ENCODE data around the gene NBL1. TPM values are rescaled to one million over a fixed set of nuclear protein-coding genes. Genes with fewer than 3 reads are reported as not detected.

NBL1 gene
- total and polyA plus RNA-seq, 9 of the 15 experiments (the other 6 are each of a cell fraction or from before 2014, with no cell fraction given) = 0.10 to 3.7 (median 1.8) TPM; not detected in 1

DNA sequence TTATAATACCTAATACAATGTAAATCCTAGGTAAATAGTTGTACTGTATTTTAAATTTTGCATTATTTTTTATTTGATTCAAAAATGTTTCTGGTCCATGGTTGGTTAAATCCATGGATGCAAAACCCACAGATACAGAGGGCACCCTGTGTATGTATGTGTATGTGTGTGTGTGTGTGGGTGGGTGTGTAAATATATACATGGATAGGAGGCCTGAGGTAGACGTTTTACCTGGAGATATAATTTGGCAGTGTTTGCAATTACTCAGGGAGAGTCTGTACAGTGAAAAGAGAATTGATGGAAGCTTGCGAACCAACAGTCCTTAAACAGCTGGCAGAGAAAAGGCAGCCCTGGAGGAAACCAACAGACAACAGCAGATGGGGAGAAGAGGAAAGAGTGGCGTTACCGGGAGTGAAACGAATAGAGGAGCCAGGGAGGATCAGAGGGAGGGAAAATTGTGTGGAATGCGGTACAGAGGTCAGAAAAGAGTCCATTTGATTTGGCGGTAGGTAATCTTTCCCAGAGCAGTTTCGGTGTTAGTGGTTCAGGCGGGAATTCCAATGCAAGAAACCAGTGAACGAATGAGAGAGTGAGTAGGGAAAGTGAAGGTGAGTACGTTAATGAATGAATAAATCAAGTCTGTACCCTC lies 47.9 kb upstream of the NBL1 start (continued):
- TF ChIP-seq, protein P1, sequence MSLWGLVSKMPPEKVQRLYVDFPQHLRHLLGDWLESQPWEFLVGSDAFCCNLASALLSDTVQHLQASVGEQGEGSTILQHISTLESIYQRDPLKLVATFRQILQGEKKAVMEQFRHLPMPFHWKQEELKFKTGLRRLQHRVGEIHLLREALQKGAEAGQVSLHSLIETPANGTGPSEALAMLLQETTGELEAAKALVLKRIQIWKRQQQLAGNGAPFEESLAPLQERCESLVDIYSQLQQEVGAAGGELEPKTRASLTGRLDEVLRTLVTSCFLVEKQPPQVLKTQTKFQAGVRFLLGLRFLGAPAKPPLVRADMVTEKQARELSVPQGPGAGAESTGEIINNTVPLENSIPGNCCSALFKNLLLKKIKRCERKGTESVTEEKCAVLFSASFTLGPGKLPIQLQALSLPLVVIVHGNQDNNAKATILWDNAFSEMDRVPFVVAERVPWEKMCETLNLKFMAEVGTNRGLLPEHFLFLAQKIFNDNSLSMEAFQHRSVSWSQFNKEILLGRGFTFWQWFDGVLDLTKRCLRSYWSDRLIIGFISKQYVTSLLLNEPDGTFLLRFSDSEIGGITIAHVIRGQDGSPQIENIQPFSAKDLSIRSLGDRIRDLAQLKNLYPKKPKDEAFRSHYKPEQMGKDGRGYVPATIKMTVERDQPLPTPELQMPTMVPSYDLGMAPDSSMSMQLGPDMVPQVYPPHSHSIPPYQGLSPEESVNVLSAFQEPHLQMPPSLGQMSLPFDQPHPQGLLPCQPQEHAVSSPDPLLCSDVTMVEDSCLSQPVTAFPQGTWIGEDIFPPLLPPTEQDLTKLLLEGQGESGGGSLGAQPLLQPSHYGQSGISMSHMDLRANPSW (CRISPR knock-in tag; IDR thresholded peaks at IDR 0.05) = no peak
- TF ChIP-seq HMG20B (CRISPR knock-in tag; IDR thresholded peaks at IDR 0.05) (no peak), NBN (IDR thresholded peaks at IDR 0.05; ENCODE audit: low read depth) (peak; percentile 89; the same call in 1 of the 2 replicates), ZNF143 (CRISPR knock-in tag; IDR thresholded peaks at IDR 0.05) (no peak), CBX1 (IDR thresholded peaks at IDR 0.05; ENCODE audit: low read depth) (no peak), RBM15 (IDR thresholded peaks at IDR 0.05; ENCODE audit: insufficient read depth, low read length) (no peak), NR1H2 (CRISPR knock-in tag; IDR thresholded peaks at IDR 0.05) (0 out of 2 replicates have a peak, but pooled peaks have one; percentile 3), YBX1 (IDR thresholded peaks at IDR 0.05) (no peak), ZNF24 (IDR thresholded peaks at IDR 0.05) (peak; percentile 84), ZNF311 (CRISPR knock-in tag; IDR thresholded peaks at IDR 0.05) (no peak), KAT8 (IDR thresholded peaks at IDR 0.05; ENCODE audit: low read depth) (no peak), BRD4 (IDR thresholded peaks at IDR 0.05) (no peak; the same call in 1 of the 2 replicates), SMAD1 (IDR thresholded peaks at IDR 0.05; ENCODE audit: low read depth, low read length, partially characterized antibody) (no peak), PURB (CRISPR knock-in tag; IDR thresholded peaks at IDR 0.05; ENCODE audit: low read depth) (no peak), ZNF124 (CRISPR knock-in tag; IDR thresholded peaks at IDR 0.05) (no peak), HNRNPLL (IDR thresholded peaks at IDR 0.05; ENCODE audit: low read depth, low read length, poor library complexity, severe bottlenecking) (no peak), DPF2 (IDR thresholded peaks at IDR 0.05) (peak; percentile 59), PTBP1 (IDR thresholded peaks at IDR 0.05; ENCODE audit: low read depth, low read length) (no peak), FUS (optimal IDR thresholded peaks at IDR 0.05; ENCODE audit: low read depth, low read length) (no peak), PCBP2 (IDR thresholded peaks at IDR 0.05; ENCODE audit: low read depth, low read length, poor library complexity, severe bottlenecking) (no peak), EHMT2 (IDR thresholded peaks at IDR 0.05) (peak; percentile 67; the same call in 1 of the 2 replicates), SMARCA5 (IDR thresholded peaks at IDR 0.05) (no peak)
- TF ChIP-seq, protein P2, sequence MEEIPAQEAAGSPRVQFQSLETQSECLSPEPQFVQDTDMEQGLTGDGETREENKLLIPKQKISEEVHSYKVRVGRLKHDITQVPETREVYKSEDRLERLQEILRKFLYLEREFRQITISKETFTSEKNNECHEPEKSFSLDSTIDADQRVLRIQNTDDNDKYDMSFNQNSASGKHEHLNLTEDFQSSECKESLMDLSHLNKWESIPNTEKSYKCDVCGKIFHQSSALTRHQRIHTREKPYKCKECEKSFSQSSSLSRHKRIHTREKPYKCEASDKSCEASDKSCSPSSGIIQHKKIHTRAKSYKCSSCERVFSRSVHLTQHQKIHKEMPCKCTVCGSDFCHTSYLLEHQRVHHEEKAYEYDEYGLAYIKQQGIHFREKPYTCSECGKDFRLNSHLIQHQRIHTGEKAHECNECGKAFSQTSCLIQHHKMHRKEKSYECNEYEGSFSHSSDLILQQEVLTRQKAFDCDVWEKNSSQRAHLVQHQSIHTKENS (CRISPR knock-in tag; IDR thresholded peaks at IDR 0.05) = no peak
- TF ChIP-seq, protein P3, sequence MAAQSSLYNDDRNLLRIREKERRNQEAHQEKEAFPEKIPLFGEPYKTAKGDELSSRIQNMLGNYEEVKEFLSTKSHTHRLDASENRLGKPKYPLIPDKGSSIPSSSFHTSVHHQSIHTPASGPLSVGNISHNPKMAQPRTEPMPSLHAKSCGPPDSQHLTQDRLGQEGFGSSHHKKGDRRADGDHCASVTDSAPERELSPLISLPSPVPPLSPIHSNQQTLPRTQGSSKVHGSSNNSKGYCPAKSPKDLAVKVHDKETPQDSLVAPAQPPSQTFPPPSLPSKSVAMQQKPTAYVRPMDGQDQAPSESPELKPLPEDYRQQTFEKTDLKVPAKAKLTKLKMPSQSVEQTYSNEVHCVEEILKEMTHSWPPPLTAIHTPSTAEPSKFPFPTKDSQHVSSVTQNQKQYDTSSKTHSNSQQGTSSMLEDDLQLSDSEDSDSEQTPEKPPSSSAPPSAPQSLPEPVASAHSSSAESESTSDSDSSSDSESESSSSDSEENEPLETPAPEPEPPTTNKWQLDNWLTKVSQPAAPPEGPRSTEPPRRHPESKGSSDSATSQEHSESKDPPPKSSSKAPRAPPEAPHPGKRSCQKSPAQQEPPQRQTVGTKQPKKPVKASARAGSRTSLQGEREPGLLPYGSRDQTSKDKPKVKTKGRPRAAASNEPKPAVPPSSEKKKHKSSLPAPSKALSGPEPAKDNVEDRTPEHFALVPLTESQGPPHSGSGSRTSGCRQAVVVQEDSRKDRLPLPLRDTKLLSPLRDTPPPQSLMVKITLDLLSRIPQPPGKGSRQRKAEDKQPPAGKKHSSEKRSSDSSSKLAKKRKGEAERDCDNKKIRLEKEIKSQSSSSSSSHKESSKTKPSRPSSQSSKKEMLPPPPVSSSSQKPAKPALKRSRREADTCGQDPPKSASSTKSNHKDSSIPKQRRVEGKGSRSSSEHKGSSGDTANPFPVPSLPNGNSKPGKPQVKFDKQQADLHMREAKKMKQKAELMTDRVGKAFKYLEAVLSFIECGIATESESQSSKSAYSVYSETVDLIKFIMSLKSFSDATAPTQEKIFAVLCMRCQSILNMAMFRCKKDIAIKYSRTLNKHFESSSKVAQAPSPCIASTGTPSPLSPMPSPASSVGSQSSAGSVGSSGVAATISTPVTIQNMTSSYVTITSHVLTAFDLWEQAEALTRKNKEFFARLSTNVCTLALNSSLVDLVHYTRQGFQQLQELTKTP (IDR thresholded peaks at IDR 0.05; ENCODE audit: low read depth in 1 of 2, partially characterized antibody in 2 of 2) = peak in 1 of 2 experiments; percentile 43
